ENCODE data around the gene PHYHIPL. TPM values are rescaled to one million over a fixed set of nuclear protein-coding genes. Genes with fewer than 3 reads are reported as not detected.

Gene PHYHIPL
- total RNA-seq, 1 donor from 2014 or later = 0.34 TPM

GRCh38 chr10:59270492-59270891, 94.0 kb downstream of the PHYHIPL start:
- Mint-ChIP-seq H3K4me3 (ENCODE audit: unreplicated experiment) (no peak overlapping the region), H3K9me3 (ENCODE audit: unreplicated experiment) (no peaks in the 10 kb centered on the region), H3K27ac (ENCODE audit: unreplicated experiment) (no peak overlapping the region), H3K27me3 (ENCODE audit: low read depth, unreplicated experiment) (no peaks in the 10 kb centered on the region), H3K4me1 (ENCODE audit: low read depth, unreplicated experiment) (no peaks in the 10 kb centered on the region), H3K36me3 (ENCODE audit: low read depth, unreplicated experiment) (peaks cover 20% of the 10 kb centered on the region)
- H3K27me3 ChIP-seq (ENCODE audit: insufficient read depth, low read length) = no peaks in the 10 kb centered on the region
- FAIRE-seq = no peak
- no peaks in the 10 kb centered on the region for H3K9me3 ChIP-seq (ENCODE audit: insufficient read depth, low read depth, low read length)
- no peak overlapping the region for H3K4me3 ChIP-seq (ENCODE audit: insufficient read depth, low read depth, low read length)
- no peak overlapping the region for H2AFZ ChIP-seq (ENCODE audit: low read depth, low read length)
- no peak for DNase-seq (ENCODE audit: low read depth)
- H3K27ac ChIP-seq (ENCODE audit: low read depth, low read length) = no peak overlapping the region
- TF ChIP-seq CTCF (IDR thresholded peaks at IDR 0.05; ENCODE audit: insufficient read depth, low read depth, low read length) (no peak), EZH2 (IDR thresholded peaks at IDR 0.05; ENCODE audit: insufficient read depth, low read length) (no peak)
- no peaks in the 10 kb centered on the region for H3K36me3 ChIP-seq (ENCODE audit: insufficient read depth, low read length)
- H3K9ac ChIP-seq (ENCODE audit: low read length) = no peak overlapping the region
- H3K4me1 ChIP-seq (ENCODE audit: insufficient read depth, low read length) = no peaks in the 10 kb centered on the region
- no peaks in the 10 kb centered on the region for H3K79me2 ChIP-seq (ENCODE audit: insufficient read depth, low read length)
- H4K20me1 ChIP-seq (ENCODE audit: insufficient read depth, low read length) = no peaks in the 10 kb centered on the region
- no peak overlapping the region for H3K4me2 ChIP-seq (ENCODE audit: low read length)

GRCh38 chr10:59271160-59271559, 94.7 kb downstream of the PHYHIPL start:
- Histone ChIP-seq H3K27ac (ENCODE audit: low read depth, low read length) (no peak overlapping the region), H3K27me3 (ENCODE audit: insufficient read depth, low read length) (no peaks in the 10 kb centered on the region), H3K4me3 (ENCODE audit: insufficient read depth, low read depth, low read length) (no peak overlapping the region), H3K9ac (ENCODE audit: low read length) (no peak overlapping the region), H3K4me2 (ENCODE audit: low read length) (no peak overlapping the region), H3K79me2 (ENCODE audit: insufficient read depth, low read length) (no peaks in the 10 kb centered on the region), H3K4me1 (ENCODE audit: insufficient read depth, low read length) (no peaks in the 10 kb centered on the region), H3K9me3 (ENCODE audit: insufficient read depth, low read depth, low read length) (no peaks in the 10 kb centered on the region), H2AFZ (ENCODE audit: low read depth, low read length) (no peak overlapping the region), H4K20me1 (ENCODE audit: insufficient read depth, low read length) (no peaks in the 10 kb centered on the region), H3K36me3 (ENCODE audit: insufficient read depth, low read length) (no peaks in the 10 kb centered on the region)
- DNase-seq (ENCODE audit: low read depth) = no peak
- no peak overlapping the region for H3K4me3 Mint-ChIP-seq (ENCODE audit: unreplicated experiment)
- no peak for FAIRE-seq
- no peaks in the 10 kb centered on the region for H3K9me3 Mint-ChIP-seq (ENCODE audit: unreplicated experiment)
- H3K36me3 Mint-ChIP-seq (ENCODE audit: low read depth, unreplicated experiment) = peaks cover 20% of the 10 kb centered on the region
- H3K27ac Mint-ChIP-seq (ENCODE audit: unreplicated experiment) = no peak overlapping the region
- no peak for TF ChIP-seq CTCF (IDR thresholded peaks at IDR 0.05; ENCODE audit: insufficient read depth, low read depth, low read length)
- TF ChIP-seq EZH2 (IDR thresholded peaks at IDR 0.05; ENCODE audit: insufficient read depth, low read length) = no peak
- no peaks in the 10 kb centered on the region for H3K27me3 Mint-ChIP-seq (ENCODE audit: low read depth, unreplicated experiment)
- H3K4me1 Mint-ChIP-seq (ENCODE audit: low read depth, unreplicated experiment) = no peaks in the 10 kb centered on the region

- H3K27ac Mint-ChIP-seq (ENCODE audit: unreplicated experiment) = no peak overlapping the region
- no peak overlapping the region for H2AFZ ChIP-seq (ENCODE audit: low read depth, low read length)
- DNase-seq (ENCODE audit: low read depth) (no peak), FAIRE-seq (no peak)
- H3K4me1 Mint-ChIP-seq (ENCODE audit: low read depth, unreplicated experiment) = no peaks in the 10 kb centered on the region
- peaks cover 19% of the 10 kb centered on the region for H3K36me3 Mint-ChIP-seq (ENCODE audit: low read depth, unreplicated experiment)
- H3K4me1 ChIP-seq (ENCODE audit: insufficient read depth, low read length) = no peaks in the 10 kb centered on the region
- no peaks in the 10 kb centered on the region for H4K20me1 ChIP-seq (ENCODE audit: insufficient read depth, low read length)
- no peaks in the 10 kb centered on the region for H3K27me3 Mint-ChIP-seq (ENCODE audit: low read depth, unreplicated experiment)
- H3K4me3 Mint-ChIP-seq (ENCODE audit: unreplicated experiment) = no peak overlapping the region
- H3K9me3 Mint-ChIP-seq (ENCODE audit: unreplicated experiment) = no peaks in the 10 kb centered on the region
- H3K4me3 ChIP-seq (ENCODE audit: insufficient read depth, low read depth, low read length) = no peak overlapping the region
- no peaks in the 10 kb centered on the region for H3K79me2 ChIP-seq (ENCODE audit: insufficient read depth, low read length)
- H3K9me3 ChIP-seq (ENCODE audit: insufficient read depth, low read depth, low read length) = no peaks in the 10 kb centered on the region
- no peak overlapping the region for H3K9ac ChIP-seq (ENCODE audit: low read length)
- no peak overlapping the region for H3K27ac ChIP-seq (ENCODE audit: low read depth, low read length)
- no peak overlapping the region for H3K4me2 ChIP-seq (ENCODE audit: low read length)
- H3K36me3 ChIP-seq (ENCODE audit: insufficient read depth, low read length) = no peaks in the 10 kb centered on the region
- no peaks in the 10 kb centered on the region for H3K27me3 ChIP-seq (ENCODE audit: insufficient read depth, low read length)
- TF ChIP-seq CTCF (IDR thresholded peaks at IDR 0.05; ENCODE audit: insufficient read depth, low read depth, low read length) (no peak), EZH2 (IDR thresholded peaks at IDR 0.05; ENCODE audit: insufficient read depth, low read length) (no peak)
Measured at GRCh38 chr10:59272061-59272460, 95.6 kb downstream of the PHYHIPL start.
